ENCODE data around the gene SHISAL1.

The SHISAL1 gene

GRCh38 chr22:44247346-44247745, 65.4 kb downstream of the SHISAL1 start (continued):
- TF ChIP-seq TOX (CRISPR knock-in tag; IDR thresholded peaks at IDR 0.05; ENCODE audit: borderline replicate concordance) (no peak), ZFP3 (CRISPR knock-in tag; IDR thresholded peaks at IDR 0.05) (no peak), CSDC2 (CRISPR knock-in tag; IDR thresholded peaks at IDR 0.05) (no peak), SNAI2 (CRISPR knock-in tag; IDR thresholded peaks at IDR 0.05) (no peak), ZFP30 (CRISPR knock-in tag; IDR thresholded peaks at IDR 0.05) (no peak), ZNF70 (CRISPR knock-in tag; IDR thresholded peaks at IDR 0.05) (no peak)
- TF ChIP-seq, protein P1, sequence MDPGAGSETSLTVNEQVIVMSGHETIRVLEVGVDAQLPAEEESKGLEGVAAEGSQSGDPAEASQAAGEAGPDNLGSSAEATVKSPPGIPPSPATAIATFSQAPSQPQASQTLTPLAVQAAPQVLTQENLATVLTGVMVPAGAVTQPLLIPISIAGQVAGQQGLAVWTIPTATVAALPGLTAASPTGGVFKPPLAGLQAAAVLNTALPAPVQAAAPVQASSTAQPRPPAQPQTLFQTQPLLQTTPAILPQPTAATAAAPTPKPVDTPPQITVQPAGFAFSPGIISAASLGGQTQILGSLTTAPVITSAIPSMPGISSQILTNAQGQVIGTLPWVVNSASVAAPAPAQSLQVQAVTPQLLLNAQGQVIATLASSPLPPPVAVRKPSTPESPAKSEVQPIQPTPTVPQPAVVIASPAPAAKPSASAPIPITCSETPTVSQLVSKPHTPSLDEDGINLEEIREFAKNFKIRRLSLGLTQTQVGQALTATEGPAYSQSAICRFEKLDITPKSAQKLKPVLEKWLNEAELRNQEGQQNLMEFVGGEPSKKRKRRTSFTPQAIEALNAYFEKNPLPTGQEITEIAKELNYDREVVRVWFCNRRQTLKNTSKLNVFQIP (CRISPR knock-in tag; IDR thresholded peaks at IDR 0.05; ENCODE audit: borderline replicate concordance, low read depth): no peak

- no peak for ATAC-seq
- no peak for TF ChIP-seq ZNF565 (CRISPR knock-in tag; conservative IDR thresholded peaks at IDR 0.05; ENCODE audit: low read depth)
- no peak for TF ChIP-seq ZFP30 (CRISPR knock-in tag; IDR thresholded peaks at IDR 0.05)
- no peak for TF ChIP-seq SNAI2 (CRISPR knock-in tag; IDR thresholded peaks at IDR 0.05)
- no peak for TF ChIP-seq CSDC2 (CRISPR knock-in tag; IDR thresholded peaks at IDR 0.05)
- TF ChIP-seq PATZ1 (CRISPR knock-in tag; IDR thresholded peaks at IDR 0.05; ENCODE audit: borderline replicate concordance): no peak
- no peak for TF ChIP-seq ISL1 (CRISPR knock-in tag; IDR thresholded peaks at IDR 0.05)
- TF ChIP-seq, protein P2, sequence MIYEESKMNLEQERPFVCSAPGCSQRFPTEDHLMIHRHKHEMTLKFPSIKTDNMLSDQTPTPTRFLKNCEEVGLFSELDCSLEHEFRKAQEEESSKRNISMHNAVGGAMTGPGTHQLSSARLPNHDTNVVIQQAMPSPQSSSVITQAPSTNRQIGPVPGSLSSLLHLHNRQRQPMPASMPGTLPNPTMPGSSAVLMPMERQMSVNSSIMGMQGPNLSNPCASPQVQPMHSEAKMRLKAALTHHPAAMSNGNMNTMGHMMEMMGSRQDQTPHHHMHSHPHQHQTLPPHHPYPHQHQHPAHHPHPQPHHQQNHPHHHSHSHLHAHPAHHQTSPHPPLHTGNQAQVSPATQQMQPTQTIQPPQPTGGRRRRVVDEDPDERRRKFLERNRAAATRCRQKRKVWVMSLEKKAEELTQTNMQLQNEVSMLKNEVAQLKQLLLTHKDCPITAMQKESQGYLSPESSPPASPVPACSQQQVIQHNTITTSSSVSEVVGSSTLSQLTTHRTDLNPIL (CRISPR knock-in tag; IDR thresholded peaks at IDR 0.05; ENCODE audit: low read depth): no peak
- TF ChIP-seq RARB (CRISPR knock-in tag; IDR thresholded peaks at IDR 0.05): no peak
- no peak for TF ChIP-seq ZFP3 (CRISPR knock-in tag; IDR thresholded peaks at IDR 0.05)
These were observed 66.0 kb downstream of the SHISAL1 start for GRCh38 chr22:44246615-44247326.

- no peak for ATAC-seq
- TF ChIP-seq BACH2 (CRISPR knock-in tag; IDR thresholded peaks at IDR 0.05; ENCODE audit: borderline replicate concordance) (no peak), PPARA (CRISPR knock-in tag; IDR thresholded peaks at IDR 0.05; ENCODE audit: borderline replicate concordance) (no peak), TOX (CRISPR knock-in tag; IDR thresholded peaks at IDR 0.05; ENCODE audit: borderline replicate concordance) (no peak), TCF4 (CRISPR knock-in tag; IDR thresholded peaks at IDR 0.05; ENCODE audit: borderline replicate concordance) (no peak), SNAI2 (CRISPR knock-in tag; IDR thresholded peaks at IDR 0.05) (no peak), ESRRG (CRISPR knock-in tag; IDR thresholded peaks at IDR 0.05) (no peak), ISL1 (CRISPR knock-in tag; IDR thresholded peaks at IDR 0.05) (no peak), GLIS3 (CRISPR knock-in tag; IDR thresholded peaks at IDR 0.05) (no peak), RARB (CRISPR knock-in tag; IDR thresholded peaks at IDR 0.05) (no peak), PATZ1 (CRISPR knock-in tag; IDR thresholded peaks at IDR 0.05; ENCODE audit: borderline replicate concordance) (no peak), TSHZ2 (CRISPR knock-in tag; IDR thresholded peaks at IDR 0.05) (no peak)
- TF ChIP-seq, protein P3, sequence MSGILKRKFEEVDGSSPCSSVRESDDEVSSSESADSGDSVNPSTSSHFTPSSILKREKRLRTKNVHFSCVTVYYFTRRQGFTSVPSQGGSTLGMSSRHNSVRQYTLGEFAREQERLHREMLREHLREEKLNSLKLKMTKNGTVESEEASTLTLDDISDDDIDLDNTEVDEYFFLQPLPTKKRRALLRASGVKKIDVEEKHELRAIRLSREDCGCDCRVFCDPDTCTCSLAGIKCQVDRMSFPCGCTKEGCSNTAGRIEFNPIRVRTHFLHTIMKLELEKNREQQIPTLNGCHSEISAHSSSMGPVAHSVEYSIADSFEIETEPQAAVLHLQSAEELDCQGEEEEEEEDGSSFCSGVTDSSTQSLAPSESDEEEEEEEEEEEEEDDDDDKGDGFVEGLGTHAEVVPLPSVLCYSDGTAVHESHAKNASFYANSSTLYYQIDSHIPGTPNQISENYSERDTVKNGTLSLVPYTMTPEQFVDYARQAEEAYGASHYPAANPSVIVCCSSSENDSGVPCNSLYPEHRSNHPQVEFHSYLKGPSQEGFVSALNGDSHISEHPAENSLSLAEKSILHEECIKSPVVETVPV (CRISPR knock-in tag; IDR thresholded peaks at IDR 0.05): no peak
- TF ChIP-seq, protein P1 (CRISPR knock-in tag; IDR thresholded peaks at IDR 0.05; ENCODE audit: borderline replicate concordance, low read depth): no peak
- TF ChIP-seq, protein P2 (CRISPR knock-in tag; IDR thresholded peaks at IDR 0.05; ENCODE audit: low read depth): no peak
These were observed 66.9 kb downstream of the SHISAL1 start for GRCh38 chr22:44245867-44246266.
